HG02623 (cell line): ENCODE data around the gene CPNE2.
"Not testable (repeated sequence)": the region's sequence is repeated elsewhere in the genome, so short reads cannot be mapped to it uniquely, and the experiment has no call there.

Experiments
- ATAC-seq: cut with Tn5 transposase; IDR thresholded peaks from one replicate; pipeline ENCODE4 v1.9.1; 2021; ENCODE audit warnings: moderate library complexity; ENCODE audit not compliant: unreplicated experiment

Gene CPNE2

GRCh38 chr16:57189527-57189926 lies 97.1 kb downstream of the CPNE2 start:
- not testable (repeated sequence) for ATAC-seq

DNA sequence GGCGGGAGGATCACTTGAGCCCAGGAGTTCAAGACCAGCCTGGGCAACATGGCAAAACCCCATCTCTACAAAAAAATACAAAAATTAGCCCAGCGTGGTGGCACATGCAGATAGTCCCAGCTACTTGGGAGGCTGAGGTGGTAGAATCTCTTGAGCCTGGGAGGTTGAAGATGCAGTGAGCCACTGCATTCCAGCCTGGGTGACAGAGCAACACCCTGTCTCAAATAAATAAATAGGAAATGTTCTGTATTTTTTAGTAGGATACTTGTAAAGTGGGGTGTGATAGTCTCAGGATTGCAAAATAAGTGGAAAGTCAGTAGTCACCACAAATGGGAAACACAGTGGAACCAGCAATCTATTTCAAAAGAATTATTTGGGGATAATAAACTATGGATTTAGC lies 97.8 kb downstream of the CPNE2 start:
- ATAC-seq, result no peak

GRCh38 chr16:57191056-57191571 lies 98.7 kb downstream of the CPNE2 start:
- no peak for ATAC-seq

- ATAC-seq, result no peak
These were observed 99.8 kb downstream of the CPNE2 start for GRCh38 chr16:57192146-57192545.

DNA sequence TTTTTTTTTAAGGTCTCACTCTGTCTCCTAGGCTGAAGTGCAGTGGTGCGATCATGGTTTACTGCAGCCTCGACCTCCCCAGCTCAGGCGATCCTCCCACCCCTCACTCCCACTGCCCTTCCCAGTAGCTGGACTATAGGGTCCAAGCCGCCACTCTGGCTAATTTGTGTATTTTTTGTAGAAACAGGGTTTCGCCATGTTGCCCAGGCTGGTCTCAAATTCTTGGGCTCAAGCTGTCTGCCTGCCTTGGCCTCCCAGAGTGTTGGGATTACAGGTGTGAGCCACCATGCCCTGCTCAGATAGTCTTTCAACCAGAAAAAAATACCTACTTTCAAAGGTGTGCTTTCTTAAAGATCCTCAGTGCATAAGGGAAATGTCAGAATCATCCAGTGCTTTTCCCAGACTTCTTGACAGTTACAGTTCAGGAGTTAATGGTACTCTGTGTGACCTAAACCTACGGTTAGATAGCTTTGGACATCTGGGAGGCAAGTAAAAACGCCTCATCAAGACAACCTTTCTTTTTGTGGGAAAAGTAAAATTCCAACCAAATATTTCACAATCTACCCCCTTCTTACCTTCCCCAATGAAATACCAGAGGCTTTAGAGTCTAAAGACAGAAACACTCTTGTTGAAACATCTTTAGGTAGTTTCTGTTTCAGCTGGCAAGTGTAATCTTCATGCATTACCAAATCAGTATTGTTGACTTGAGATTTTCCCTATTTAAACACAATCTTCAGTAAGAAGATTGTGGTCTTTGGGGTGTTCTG lies 100.5 kb downstream of the CPNE2 start:
- ATAC-seq, result no peak

GRCh38 chr16:57194512-57194911 lies 102.1 kb downstream of the CPNE2 start:
- ATAC-seq, result no peak

GRCh38 chr16:57196286-57196685 lies 103.9 kb downstream of the CPNE2 start:
- no peak for ATAC-seq

GRCh38 chr16:57196753-57197152 lies 104.4 kb downstream of the CPNE2 start:
- no peak for ATAC-seq
